HTR-8/SVneo (cell line): ENCODE data around the gene NUDCD2.
"Not testable (repeated sequence)": the region's sequence is repeated elsewhere in the genome, so short reads cannot be mapped to it uniquely, and the experiment has no call there.

Experiments used
- DNase-seq: peaks from one replicate; pipeline ENCODE4 v3.0.0; 2011; ENCODE audit warnings: low spot score, mixed read lengths; ENCODE audit not compliant: insufficient read length
- FAIRE-seq: peaks from 2 replicates; lab custom pipeline; 2011; peaks lifted over from hg19 to GRCh38; lab: Jason Lieb, UNC

The NUDCD2 gene

DNA sequence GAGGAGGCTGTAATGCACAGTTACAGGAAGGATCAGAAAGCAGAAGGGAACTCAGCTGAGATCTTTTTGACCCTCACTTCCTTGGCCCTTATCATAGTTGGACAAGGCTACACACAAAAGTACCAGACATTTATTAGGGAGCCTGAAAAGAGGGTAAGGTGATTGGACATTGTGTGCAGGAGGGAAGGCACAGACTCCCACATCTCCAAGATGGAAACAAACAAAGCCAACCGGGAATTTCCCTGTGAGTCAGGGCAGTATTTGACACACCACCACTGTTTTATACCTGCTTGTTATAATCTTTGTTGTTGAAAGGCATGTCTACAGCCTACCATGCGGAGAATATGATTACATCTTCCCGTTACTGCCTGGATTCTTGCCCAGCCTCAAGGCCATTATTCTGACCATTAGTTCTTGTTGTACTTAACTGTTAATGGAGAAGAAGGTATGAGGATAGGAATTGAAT, 25.5 kb downstream of the NUDCD2 start:
- FAIRE-seq = no peak
- no peak for DNase-seq

- DNase-seq (no peak), FAIRE-seq (no peak)
Measured at GRCh38 chr5:163433271-163433670, 26.6 kb downstream of the NUDCD2 start.

DNA sequence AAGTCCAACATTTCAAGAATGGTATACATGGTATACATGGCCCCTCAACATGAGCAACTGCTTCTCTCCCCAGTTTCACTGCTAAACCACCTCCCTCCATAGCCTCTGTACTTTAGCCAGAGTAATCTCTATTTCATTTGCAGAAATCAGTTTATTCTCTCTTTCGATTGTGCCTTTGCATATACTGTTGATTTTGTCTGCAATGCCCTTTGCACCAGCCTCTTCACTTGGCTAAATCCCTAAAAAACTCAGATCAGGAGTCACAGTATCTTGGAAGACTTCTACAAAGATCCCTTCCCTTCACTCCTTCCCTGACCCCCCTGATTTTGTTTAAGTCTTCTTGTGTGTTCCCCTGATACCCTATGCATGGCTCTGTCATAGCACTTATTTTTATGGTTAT, 27.4 kb downstream of the NUDCD2 start:
- FAIRE-seq = no peak
- DNase-seq = no peak

GRCh38 chr5:163426128-163426527, 33.8 kb downstream of the NUDCD2 start:
- FAIRE-seq, DNase-seq: not testable (repeated sequence)

DNA sequence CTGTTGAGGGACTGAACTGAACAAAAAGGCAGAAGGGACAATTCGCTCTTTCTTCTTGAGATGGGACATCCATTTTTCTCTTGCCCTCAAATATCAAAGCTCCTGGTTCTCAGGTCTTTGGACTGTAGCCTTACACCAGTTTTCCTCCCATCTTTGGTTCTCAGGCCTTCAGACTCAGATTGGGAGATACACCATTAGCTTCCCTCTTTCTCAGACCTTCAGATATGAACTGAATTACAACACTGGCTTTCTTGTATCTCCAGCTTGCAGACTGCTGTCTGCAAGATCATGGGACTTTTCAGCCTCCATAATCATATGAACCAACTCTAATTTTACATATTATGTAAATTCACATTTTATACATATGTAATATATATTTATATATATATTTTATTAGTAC, 35.1 kb downstream of the NUDCD2 start:
- FAIRE-seq = no peak
- DNase-seq = no peak

DNA sequence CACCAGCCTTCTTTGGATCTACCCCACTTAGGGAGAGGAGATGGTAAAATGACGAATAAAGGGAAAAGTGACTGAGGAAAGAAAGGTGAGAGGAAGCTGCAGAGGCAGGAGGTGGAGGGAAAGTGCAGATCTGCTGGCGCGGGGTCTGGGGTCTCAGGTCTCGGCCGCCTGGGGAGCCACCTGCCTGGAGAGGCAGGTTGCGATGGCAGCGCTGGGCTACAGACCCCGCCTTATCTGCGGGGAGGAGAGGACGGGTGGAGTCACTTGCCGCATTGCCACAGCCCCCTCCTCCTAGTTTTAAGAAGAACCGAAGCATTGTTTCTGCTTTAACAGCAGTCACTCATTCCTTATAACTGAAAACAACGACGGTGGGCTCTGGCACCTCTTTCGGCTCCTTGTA, 44.2 kb downstream of the NUDCD2 start:
- not testable (repeated sequence) for DNase-seq, FAIRE-seq

- FAIRE-seq = no peak
- no peak for DNase-seq
Measured at GRCh38 chr5:163410505-163410904, 49.4 kb downstream of the NUDCD2 start.

DNA sequence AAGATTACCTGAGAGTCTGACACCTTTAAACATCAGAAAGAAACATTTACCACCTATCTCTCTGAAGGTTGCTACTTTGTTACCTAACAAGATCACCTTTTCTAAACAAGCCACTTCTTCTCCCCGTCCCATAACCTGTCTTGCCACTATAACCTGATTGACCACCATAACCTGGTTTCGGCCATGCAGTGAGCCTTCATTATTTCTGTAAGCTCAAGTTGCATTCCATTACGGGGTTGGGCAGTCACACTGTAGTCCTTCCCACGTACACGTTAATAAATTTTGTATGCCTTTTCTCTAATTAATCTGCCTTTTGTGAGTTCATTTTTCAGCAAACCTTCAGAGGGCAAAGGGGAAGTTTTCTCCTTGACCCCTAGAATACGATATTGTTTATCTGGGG, 50.5 kb downstream of the NUDCD2 start:
- DNase-seq (no peak), FAIRE-seq (no peak)

DNA sequence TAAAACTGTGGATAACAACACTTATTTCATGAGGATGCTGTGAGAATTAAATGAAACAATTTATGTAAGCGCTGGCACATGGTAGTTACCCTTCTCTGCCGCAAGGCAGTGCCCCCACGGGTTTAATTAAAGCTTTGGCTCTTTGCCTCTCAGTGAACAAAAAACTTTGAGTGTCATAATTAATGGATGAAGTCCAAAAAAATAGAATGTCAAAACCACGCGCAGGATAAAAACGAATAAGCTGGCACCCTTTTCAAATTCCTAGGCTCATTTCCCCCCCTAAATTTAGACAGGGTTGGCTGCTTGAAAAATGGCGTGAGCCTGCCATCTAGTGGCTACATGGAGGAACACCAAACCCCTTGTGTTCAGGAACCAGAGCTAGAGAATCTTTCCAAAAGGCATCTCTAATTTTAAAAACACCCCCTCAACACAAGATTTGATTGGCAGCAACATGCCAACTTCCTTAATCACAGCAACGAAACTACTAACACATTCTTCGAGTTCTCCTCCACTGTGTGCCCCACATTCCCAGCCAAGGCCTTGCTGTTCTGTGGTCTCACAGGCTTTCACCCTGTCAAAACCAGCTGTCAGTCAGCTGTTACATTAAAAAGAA, 51.5 kb downstream of the NUDCD2 start:
- no peak for FAIRE-seq
- peak; percentile 52 for DNase-seq

- no peak for DNase-seq
- no peak for FAIRE-seq
Measured at GRCh38 chr5:163407034-163407655, 52.8 kb downstream of the NUDCD2 start.

- FAIRE-seq = no peak
Measured at GRCh38 chr5:163404364-163405173, 55.3 kb downstream of the NUDCD2 start.

DNA sequence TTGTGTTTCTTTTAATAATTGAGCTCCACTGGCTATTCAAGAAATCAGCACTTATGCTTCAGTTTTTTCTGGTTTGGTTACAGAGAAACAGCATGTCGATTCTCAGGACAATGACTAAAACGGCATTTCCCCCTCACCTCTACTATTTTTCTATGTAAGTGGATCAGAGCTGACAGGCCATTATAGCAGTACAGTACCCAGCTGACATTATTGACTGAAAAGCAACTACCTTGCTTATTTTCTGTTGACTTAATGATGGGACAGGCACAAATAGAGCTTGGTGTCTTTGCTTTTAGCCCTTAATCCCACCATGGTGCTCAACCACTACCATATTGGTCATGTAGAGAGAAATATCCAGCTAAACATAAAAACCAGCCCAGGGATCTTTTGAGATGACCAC, 57.9 kb downstream of the NUDCD2 start:
- no peak for DNase-seq
- FAIRE-seq = no peak

More at GRCh38 chr5:163404364-163405173, 55.3 kb downstream of the NUDCD2 start:
- DNase-seq = no peak

GRCh38 chr5:163401271-163401670, 58.6 kb downstream of the NUDCD2 start:
- no peak for DNase-seq
- FAIRE-seq = no peak

DNA sequence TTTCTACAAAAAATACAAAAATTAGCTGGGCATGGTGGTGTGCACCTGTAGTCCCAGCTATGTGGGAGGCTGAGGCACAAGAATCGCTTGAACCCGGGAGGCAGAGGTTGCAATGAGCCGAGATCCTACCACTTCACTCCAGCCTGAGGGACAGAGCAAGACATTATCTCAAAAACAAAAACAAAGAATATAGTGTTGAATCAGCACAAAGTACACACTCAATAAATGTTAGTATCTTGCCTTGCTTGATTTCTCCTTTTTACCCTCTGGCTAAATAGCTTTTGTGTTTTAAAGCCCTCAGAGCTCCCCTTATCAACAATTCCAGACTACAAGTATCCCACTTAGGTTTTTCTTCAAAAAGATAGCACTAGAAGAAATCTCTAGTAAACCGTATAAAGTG, 60.0 kb downstream of the NUDCD2 start:
- DNase-seq (no peak), FAIRE-seq (no peak)

DNA sequence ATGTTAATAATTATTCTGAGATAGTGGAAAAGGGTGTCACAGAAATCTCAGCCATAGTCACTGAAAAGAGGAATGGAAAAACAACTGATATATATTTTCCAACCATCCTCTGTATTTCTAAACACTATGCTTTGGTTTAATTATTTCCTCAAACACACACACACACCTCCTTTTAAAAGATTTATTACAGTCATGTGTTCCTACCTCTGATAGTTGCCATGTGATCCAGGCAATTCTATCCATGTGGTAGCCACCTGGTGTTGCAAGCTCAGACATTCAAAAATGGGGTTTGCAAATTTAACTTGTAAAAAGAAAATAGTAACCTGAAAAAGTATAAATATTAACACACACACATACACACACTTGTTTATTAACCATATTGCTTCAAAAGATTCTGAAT, 62.5 kb downstream of the NUDCD2 start:
- DNase-seq (no peak), FAIRE-seq (no peak)

DNA sequence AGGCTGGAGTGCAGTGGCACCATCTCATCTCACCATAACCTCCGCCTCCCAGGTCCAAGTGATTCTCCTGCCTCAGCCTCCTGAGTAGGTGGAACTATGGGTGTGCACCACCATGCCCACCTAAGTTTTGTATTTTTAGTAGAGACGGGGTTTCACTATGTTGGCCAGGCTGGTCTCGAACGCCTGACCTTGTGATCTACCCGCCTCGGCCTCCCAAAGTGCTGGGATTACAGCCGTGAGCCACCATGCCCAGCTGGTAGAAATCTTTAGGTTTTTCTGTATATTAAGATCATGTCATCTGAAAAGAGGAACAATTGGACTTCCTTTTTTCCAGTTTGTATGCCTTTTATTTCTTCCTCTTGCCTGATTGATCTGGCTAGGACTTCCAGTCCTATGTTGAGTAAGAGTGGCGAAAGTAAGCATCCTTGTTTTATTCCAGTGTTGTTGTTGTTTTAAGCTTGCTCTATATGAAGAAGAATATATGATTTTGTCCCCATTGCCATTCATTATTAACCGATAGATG, 63.0 kb downstream of the NUDCD2 start:
- not testable (repeated sequence) for DNase-seq, FAIRE-seq
